GM23338 (cell line): ENCODE results near the gene EXOC3L4. TPM values are rescaled to one million over a fixed set of nuclear protein-coding genes. Genes with fewer than 3 reads are reported as not detected.

Experiments
- ATAC-seq: fragments of 200-7000 bp; cut with Tn5 transposase; 3 replicates; pipeline ENCODE4 v1.9.1; 2020
- DNase-seq: peaks from one replicate; pipeline ENCODE4 v3.0.0-alpha.2; 2015; ENCODE audit warnings: low spot score
- H2AFZ ChIP-seq: fragments of 200-600 bp; sonication (generic); 2 replicates; pipeline ENCODE4 v1.8.0; 2016; ENCODE audit warnings: antibody characterized with exemption, mild to moderate bottlenecking, moderate library complexity
- H3F3A ChIP-seq: fragments of 200-600 bp; sonication (generic); replicated peaks from 2 replicates; pipeline ENCODE4 v1.8.0; 2017; ENCODE audit warnings: antibody characterized with exemption, mixed run types, low read depth
- H3K27ac ChIP-seq: fragments of 200-600 bp; sonication (generic); 2 replicates; pipeline ENCODE4 v1.6.1; 2016; ENCODE audit warnings: low read depth
- H3K27me3 ChIP-seq: fragments of 200-600 bp; sonication (generic); 2 replicates; pipeline ENCODE4 v1.8.0; 2016; ENCODE audit warnings: mild to moderate bottlenecking, mixed run types, moderate library complexity; ENCODE audit not compliant: insufficient read depth
- H3K36me3 ChIP-seq: fragments of 200-600 bp; sonication (generic); 2 replicates; pipeline ENCODE4 v1.8.0; 2016; ENCODE audit warnings: mild to moderate bottlenecking; ENCODE audit not compliant: insufficient read depth
- H3K4me1 ChIP-seq: fragments of 200-600 bp; sonication (generic); 2 replicates; pipeline ENCODE4 v1.8.0; 2016; ENCODE audit warnings: mild to moderate bottlenecking, moderate library complexity; ENCODE audit not compliant: insufficient read depth
- H3K4me2 ChIP-seq: fragments of 200-600 bp; sonication (generic); 2 replicates; pipeline ENCODE4 v1.7.1; 2017; ENCODE audit warnings: mixed run types
- H3K4me3 ChIP-seq: fragments of 200-600 bp; sonication (generic); 2 replicates; pipeline ENCODE4 v1.6.1; 2016; ENCODE audit warnings: mixed run types
- H3K79me2 ChIP-seq: fragments of 200-600 bp; sonication (generic); replicated peaks from 2 replicates; pipeline ENCODE4 v1.8.0; 2017; ENCODE audit warnings: mild to moderate bottlenecking; ENCODE audit not compliant: insufficient read depth
- H3K9me2 ChIP-seq: fragments of 200-600 bp; sonication (generic); 2 replicates; pipeline ENCODE4 v1.8.0; 2017; ENCODE audit not compliant: insufficient read depth
- H4K20me1 ChIP-seq: fragments of 200-600 bp; sonication (generic); replicated peaks from 2 replicates; pipeline ENCODE4 v1.8.0; 2017; ENCODE audit warnings: mild to moderate bottlenecking; ENCODE audit not compliant: insufficient read depth
- H3K27ac Mint-ChIP-seq: 2 replicates; pipeline ENCODE4 v1.8.0; 2020; ENCODE audit warnings: inconsistent platforms, mild to moderate bottlenecking, moderate library complexity, mixed read lengths
- H3K27me3 Mint-ChIP-seq: 3 replicates; pipeline ENCODE4 v1.8.0; 2022; ENCODE audit warnings: low read depth, mild to moderate bottlenecking, moderate library complexity, mixed read lengths, inconsistent platforms; ENCODE audit not compliant: insufficient read depth, poor library complexity
- H3K36me3 Mint-ChIP-seq: 3 replicates; pipeline ENCODE4 v1.8.0; 2021; ENCODE audit warnings: low read depth, mild to moderate bottlenecking, inconsistent platforms, moderate library complexity, mixed read lengths
- H3K4me1 Mint-ChIP-seq: 3 replicates; pipeline ENCODE4 v1.8.0; 2020; ENCODE audit warnings: mild to moderate bottlenecking, inconsistent platforms, mixed read lengths
- H3K4me3 Mint-ChIP-seq: 3 replicates; pipeline ENCODE4 v1.8.0; 2021; ENCODE audit warnings: moderate library complexity, mild to moderate bottlenecking, inconsistent platforms, mixed read lengths
- H3K9me3 Mint-ChIP-seq: 3 replicates; pipeline ENCODE4 v1.8.0; 2020; ENCODE audit warnings: moderate library complexity, mild to moderate bottlenecking, inconsistent platforms, mixed read lengths
- EZH2 ChIP-seq: fragments of 200-600 bp; sonication (generic); IDR thresholded peaks from one replicate; pipeline ENCODE4 v1.8.0; 2017; ENCODE audit warnings: antibody characterized with exemption, mild to moderate bottlenecking, low read depth; ENCODE audit not compliant: unreplicated experiment
- JUNB ChIP-seq: IDR thresholded peaks from one replicate; pipeline ENCODE4 v1.6.1; 2016; ENCODE audit warnings: antibody characterized with exemption; ENCODE audit not compliant: unreplicated experiment
- NANOG ChIP-seq: IDR thresholded peaks from 2 replicates; pipeline ENCODE4 v1.6.1; 2016; ENCODE audit warnings: antibody characterized with exemption, borderline replicate concordance
- POLR2AphosphoS5 ChIP-seq: IDR thresholded peaks from 2 replicates; pipeline ENCODE4 v1.6.1; 2016; ENCODE audit warnings: antibody characterized with exemption, low read depth
- STAT1 ChIP-seq: IDR thresholded peaks from one replicate; pipeline ENCODE4 v1.6.1; 2016; ENCODE audit warnings: antibody characterized with exemption; ENCODE audit not compliant: unreplicated experiment
- ZNF114 ChIP-seq: fragments of 250-450 bp; sonication (Bioruptor Pico); IDR thresholded peaks from 2 replicates; pipeline ENCODE4 v1.5.0; 2020; ENCODE audit warnings: mild to moderate bottlenecking, moderate library complexity
- ZNF331 ChIP-seq: fragments of 250-450 bp; sonication (Bioruptor Pico); IDR thresholded peaks from 2 replicates; pipeline ENCODE4 v1.5.0; 2020; ENCODE audit warnings: low read depth, mild to moderate bottlenecking, moderate library complexity
- ZNF462 ChIP-seq: fragments of 250-450 bp; sonication (Bioruptor Pico); IDR thresholded peaks from 2 replicates; pipeline ENCODE4 v1.5.0; 2020; ENCODE audit warnings: mild to moderate bottlenecking, moderate library complexity
- polyA plus RNA-seq: library from polyadenylated mRNA; unstranded; fragments of >200 nt; fragmentation: Nextera tagmentation; extraction: Ambion mirVana; gene quantifications from 2 replicates; pipeline ENCODE4 v1.2.1, GENCODE V29; 2016
- total RNA-seq: library from RNA; depleted of rRNA; stranded (reverse); fragments of >200 nt; shearing (Covaris generic); gene quantifications from 2 replicates; pipeline ENCODE4 v1.2.3, GENCODE V29; 2014
- TF ChIP-seq, protein P1 (sequence below), 2 experiments: fragments of 200-600 bp in 1 of 2; sonication (generic) in 1 of 2; conservative IDR thresholded peaks; 2 replicates each; pipeline versions ENCODE4 v1.5.1 to v1.6.1; 2016 to 2017; ENCODE audit warnings: antibody characterized with exemption in 2 of 2, low read depth in 2 of 2, mild to moderate bottlenecking in 2 of 2, moderate library complexity in 1 of 2
- TF ChIP-seq, protein P2 (sequence below): IDR thresholded peaks from one replicate; pipeline ENCODE4 v1.6.1; 2018; ENCODE audit warnings: antibody characterized with exemption; ENCODE audit not compliant: unreplicated experiment
- TF ChIP-seq, protein P3 (sequence below): IDR thresholded peaks from 2 replicates; pipeline ENCODE4 v1.6.1; 2016; ENCODE audit warnings: antibody characterized with exemption

EXOC3L4 gene
- total and polyA plus RNA-seq, 2 experiments from 2014 or later = not detected

GRCh38 chr14:103065861-103066260, 28.7 kb upstream of the EXOC3L4 start:
- no peak overlapping the region for H3K27ac Mint-ChIP-seq
- no peak for ATAC-seq

More at GRCh38 chr14:103065861-103066260, 28.7 kb upstream of the EXOC3L4 start:
- Mint-ChIP-seq H3K9me3 (no peaks in the 10 kb centered on the region), H3K36me3 (no peaks in the 10 kb centered on the region), H3K4me3 (no peak overlapping the region), H3K4me1 (peaks cover 3% of the 10 kb centered on the region; the same call in 2 of the 3 replicates), H3K27me3 (peaks cover 6% of the 10 kb centered on the region)
- Histone ChIP-seq H3K4me3 (no peak overlapping the region), H2AFZ (no peak overlapping the region), H3K4me1 (no peaks in the 10 kb centered on the region), H3K36me3 (no peaks in the 10 kb centered on the region), H3K4me2 (no peak overlapping the region), H4K20me1 (peaks cover 3% of the 10 kb centered on the region; the same call in 1 of the 2 replicates), H3F3A (no peaks in the 10 kb centered on the region), H3K27me3 (no peaks in the 10 kb centered on the region), H3K79me2 (no peaks in the 10 kb centered on the region), H3K27ac (no peak overlapping the region), H3K9me2 (no peaks in the 10 kb centered on the region)
- DNase-seq = no peak
- TF ChIP-seq ZNF331 (CRISPR knock-in tag) (no peak), STAT1 (no peak), EZH2 (no peak), NANOG (no peak), ZNF114 (CRISPR knock-in tag) (no peak), JUNB (no peak), ZNF462 (no peak), POLR2AphosphoS5 (no peak)
- TF ChIP-seq, protein P1, sequence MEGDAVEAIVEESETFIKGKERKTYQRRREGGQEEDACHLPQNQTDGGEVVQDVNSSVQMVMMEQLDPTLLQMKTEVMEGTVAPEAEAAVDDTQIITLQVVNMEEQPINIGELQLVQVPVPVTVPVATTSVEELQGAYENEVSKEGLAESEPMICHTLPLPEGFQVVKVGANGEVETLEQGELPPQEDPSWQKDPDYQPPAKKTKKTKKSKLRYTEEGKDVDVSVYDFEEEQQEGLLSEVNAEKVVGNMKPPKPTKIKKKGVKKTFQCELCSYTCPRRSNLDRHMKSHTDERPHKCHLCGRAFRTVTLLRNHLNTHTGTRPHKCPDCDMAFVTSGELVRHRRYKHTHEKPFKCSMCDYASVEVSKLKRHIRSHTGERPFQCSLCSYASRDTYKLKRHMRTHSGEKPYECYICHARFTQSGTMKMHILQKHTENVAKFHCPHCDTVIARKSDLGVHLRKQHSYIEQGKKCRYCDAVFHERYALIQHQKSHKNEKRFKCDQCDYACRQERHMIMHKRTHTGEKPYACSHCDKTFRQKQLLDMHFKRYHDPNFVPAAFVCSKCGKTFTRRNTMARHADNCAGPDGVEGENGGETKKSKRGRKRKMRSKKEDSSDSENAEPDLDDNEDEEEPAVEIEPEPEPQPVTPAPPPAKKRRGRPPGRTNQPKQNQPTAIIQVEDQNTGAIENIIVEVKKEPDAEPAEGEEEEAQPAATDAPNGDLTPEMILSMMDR (conservative IDR thresholded peaks at IDR 0.05; ENCODE audit: low read depth in 2 of 2) = no peak
- TF ChIP-seq, protein P2, sequence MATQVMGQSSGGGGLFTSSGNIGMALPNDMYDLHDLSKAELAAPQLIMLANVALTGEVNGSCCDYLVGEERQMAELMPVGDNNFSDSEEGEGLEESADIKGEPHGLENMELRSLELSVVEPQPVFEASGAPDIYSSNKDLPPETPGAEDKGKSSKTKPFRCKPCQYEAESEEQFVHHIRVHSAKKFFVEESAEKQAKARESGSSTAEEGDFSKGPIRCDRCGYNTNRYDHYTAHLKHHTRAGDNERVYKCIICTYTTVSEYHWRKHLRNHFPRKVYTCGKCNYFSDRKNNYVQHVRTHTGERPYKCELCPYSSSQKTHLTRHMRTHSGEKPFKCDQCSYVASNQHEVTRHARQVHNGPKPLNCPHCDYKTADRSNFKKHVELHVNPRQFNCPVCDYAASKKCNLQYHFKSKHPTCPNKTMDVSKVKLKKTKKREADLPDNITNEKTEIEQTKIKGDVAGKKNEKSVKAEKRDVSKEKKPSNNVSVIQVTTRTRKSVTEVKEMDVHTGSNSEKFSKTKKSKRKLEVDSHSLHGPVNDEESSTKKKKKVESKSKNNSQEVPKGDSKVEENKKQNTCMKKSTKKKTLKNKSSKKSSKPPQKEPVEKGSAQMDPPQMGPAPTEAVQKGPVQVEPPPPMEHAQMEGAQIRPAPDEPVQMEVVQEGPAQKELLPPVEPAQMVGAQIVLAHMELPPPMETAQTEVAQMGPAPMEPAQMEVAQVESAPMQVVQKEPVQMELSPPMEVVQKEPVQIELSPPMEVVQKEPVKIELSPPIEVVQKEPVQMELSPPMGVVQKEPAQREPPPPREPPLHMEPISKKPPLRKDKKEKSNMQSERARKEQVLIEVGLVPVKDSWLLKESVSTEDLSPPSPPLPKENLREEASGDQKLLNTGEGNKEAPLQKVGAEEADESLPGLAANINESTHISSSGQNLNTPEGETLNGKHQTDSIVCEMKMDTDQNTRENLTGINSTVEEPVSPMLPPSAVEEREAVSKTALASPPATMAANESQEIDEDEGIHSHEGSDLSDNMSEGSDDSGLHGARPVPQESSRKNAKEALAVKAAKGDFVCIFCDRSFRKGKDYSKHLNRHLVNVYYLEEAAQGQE = no peak
- TF ChIP-seq, protein P3, sequence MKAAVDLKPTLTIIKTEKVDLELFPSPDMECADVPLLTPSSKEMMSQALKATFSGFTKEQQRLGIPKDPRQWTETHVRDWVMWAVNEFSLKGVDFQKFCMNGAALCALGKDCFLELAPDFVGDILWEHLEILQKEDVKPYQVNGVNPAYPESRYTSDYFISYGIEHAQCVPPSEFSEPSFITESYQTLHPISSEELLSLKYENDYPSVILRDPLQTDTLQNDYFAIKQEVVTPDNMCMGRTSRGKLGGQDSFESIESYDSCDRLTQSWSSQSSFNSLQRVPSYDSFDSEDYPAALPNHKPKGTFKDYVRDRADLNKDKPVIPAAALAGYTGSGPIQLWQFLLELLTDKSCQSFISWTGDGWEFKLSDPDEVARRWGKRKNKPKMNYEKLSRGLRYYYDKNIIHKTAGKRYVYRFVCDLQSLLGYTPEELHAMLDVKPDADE = no peak
